ENCODE results near the gene PHF2.

Gene PHF2

DNA sequence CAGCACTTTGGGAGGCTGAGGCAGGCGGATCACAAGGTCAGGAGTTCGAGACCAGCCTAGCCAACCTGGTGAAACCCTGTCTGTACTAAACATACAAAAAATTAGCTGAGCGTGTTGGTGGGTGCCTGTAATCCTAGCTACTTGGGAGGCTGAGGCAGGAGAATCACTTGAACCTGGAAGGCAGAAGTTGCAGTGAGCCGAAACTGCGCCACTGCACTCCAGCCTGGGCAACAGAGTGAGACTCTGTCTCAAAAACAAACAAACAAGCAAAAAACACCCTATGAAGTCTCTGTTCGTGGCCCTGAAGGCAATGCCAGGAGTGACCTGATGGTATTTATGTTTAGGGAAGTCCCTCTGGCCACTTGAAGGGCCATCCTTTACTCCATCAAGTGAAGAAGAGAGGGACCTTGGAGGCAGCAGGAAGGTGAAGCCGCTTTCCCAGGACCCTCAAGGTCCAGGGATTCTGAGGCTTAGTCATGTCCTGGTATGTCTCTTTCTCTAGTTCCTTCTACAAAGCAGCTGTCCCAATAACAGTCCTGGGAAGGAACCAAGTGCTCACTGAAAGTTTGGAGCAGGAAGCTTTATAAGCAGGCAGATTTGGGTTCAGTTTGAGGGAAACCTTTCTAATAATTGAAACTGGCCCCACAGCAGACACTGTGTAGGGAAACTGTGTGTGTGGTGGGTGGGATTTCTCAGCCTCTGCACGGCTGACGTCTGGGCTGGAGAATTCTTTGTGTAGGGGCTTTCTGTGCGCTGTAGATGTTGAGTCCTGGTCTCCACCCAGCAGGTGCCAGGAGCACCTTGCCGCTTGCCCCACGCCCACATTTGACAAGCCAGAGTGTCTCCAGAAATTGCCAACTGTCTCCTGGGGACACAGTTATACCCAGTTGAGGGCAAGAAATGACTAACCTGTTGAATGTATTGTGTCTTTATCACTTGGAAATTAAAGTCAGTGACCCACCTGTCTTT lies 12.5 kb downstream of the PHF2 start:
- Mint-ChIP-seq H3K27me3 (no peaks in the 10 kb centered on the region), H3K4me1 (ENCODE audit: low read depth) (peaks cover 55% of the 10 kb centered on the region), H3K36me3 (peaks cover 8% of the 10 kb centered on the region), H3K9me3 (ENCODE audit: low read depth) (no peaks in the 10 kb centered on the region), H3K27ac (peak overlapping the region; percentile 22), H3K4me3 (no peak overlapping the region)

DNA sequence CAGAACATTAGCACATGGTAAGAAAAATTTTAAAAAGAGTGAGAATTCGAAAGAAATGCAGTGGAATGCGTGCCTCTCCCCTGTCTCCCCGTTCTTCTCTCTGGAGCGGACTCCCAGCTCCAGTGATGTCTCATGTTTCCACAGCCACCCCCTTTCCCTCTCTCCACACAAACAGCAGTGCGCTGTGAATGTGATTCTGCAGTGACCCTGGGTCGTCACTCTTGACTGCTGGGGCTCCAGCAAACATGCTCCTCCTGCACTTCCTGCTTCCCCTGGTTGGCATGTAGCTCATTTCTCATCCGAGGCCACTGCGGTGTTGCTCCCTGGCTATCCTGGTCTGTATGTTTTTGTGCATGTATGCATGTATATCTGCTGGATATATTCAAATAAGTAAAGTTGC lies 13.3 kb downstream of the PHF2 start:
- peak overlapping the region; percentile 22 for H3K27ac Mint-ChIP-seq
- peaks cover 3% of the 10 kb centered on the region for H3K36me3 Mint-ChIP-seq
- H3K4me1 Mint-ChIP-seq (ENCODE audit: low read depth), result peaks cover 50% of the 10 kb centered on the region
- no peak overlapping the region for H3K4me3 Mint-ChIP-seq
- H3K9me3 Mint-ChIP-seq (ENCODE audit: low read depth), result no peaks in the 10 kb centered on the region
- no peaks in the 10 kb centered on the region for H3K27me3 Mint-ChIP-seq

DNA sequence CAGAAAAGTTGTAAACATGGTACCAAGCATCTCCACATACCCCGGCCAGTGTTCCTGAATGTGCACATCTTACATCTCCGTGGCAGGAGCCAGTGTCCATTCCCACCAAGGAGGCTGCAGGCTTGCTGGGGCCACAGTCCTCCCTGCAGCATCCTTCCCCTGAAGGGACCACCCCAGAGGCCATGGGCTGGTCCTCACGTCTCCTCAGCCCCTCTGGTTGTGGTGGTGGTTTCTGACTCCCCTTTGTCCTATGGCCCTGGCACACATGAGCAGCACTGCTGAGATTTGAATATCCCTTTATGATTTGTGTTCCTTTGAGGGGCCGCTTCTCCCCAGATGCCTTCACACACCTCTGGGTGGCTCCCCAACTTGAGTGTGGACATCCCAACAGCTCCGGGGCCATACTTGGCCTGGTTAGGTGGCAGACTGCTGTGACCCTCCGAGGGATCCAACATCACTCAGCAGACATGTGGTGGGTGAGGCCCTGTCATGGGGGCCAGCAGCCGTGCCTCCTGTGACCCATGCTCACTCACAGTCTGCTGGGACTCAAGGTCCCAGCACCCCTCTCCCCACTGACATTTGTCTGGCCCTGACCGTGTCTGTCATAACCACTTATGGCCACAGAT lies 14.3 kb downstream of the PHF2 start:
- Mint-ChIP-seq H3K27me3 (no peaks in the 10 kb centered on the region), H3K27ac (peak overlapping the region; percentile 51), H3K9me3 (ENCODE audit: low read depth) (no peaks in the 10 kb centered on the region), H3K4me1 (ENCODE audit: low read depth) (peaks cover 49% of the 10 kb centered on the region), H3K4me3 (no peak overlapping the region), H3K36me3 (no peaks in the 10 kb centered on the region)

DNA sequence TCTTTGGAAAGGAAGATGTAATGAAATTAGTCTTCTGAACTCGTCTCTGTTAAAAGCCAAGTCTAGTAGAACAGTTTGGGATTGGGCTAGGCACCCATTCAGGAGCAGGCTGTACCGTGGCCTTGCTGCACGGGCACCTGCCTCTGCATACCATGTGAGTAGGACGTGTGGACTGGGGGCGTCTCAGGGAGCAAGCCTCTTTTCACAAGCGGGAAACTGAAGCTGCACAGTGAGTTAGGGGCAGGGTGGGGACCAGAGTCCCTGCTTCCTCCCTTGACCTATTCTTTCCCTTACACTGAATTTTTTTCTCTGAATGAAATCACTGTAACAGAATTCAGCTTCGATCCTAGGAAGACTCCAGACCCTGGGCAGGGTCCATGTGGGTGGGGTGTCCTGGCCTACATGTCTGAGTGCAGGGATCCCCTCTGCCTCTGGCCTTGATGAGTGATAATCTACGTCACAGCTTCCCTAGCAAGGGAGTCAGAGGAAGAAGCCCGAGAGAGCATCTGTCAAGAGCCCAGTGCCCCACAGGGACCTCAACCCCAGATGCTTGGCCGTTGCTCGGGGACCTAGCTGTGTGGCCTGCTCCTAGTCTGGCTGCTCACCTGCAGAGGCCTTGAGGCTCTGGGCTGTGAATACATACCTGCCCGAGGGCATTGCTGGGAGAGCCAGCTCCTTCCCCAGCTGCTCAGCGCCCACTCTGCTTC lies 15.1 kb downstream of the PHF2 start:
- Mint-ChIP-seq H3K4me3 (no peak overlapping the region), H3K27ac (peak overlapping the region; percentile 58), H3K4me1 (ENCODE audit: low read depth) (peaks cover 55% of the 10 kb centered on the region), H3K9me3 (ENCODE audit: low read depth) (no peaks in the 10 kb centered on the region), H3K36me3 (no peaks in the 10 kb centered on the region), H3K27me3 (no peaks in the 10 kb centered on the region)

DNA sequence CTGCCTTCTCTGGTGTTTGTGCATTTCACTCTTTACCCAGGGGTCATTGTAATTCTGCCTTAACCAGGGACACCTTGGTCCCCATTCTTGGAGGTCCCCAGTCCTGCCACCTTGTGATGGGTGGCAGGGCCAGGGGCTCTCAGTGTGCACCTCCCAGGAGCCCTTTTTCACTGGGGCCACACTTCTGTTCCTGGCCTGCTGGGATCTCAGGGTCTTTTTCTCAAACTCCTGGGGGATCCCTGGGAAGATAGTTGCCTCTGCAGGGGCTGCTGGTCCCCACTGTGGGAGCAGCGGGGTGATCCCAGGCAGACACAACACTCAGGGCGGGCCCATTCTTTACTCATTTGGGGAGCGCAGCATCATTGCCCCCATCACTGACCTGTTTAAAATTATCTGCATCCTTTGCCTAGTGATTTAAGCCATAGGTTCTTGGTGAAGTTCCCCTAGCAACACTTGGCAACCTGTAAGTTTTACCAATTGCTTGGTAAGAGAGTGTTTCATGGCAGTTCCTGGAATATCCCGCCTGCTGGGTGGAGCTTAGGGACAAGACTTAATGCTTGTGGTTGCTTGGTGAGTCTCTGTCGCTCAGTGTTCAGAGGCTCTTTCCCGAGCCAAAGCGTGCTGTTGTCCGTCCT lies 15.7 kb downstream of the PHF2 start:
- peaks cover 49% of the 10 kb centered on the region for H3K4me1 Mint-ChIP-seq (ENCODE audit: low read depth)

DNA sequence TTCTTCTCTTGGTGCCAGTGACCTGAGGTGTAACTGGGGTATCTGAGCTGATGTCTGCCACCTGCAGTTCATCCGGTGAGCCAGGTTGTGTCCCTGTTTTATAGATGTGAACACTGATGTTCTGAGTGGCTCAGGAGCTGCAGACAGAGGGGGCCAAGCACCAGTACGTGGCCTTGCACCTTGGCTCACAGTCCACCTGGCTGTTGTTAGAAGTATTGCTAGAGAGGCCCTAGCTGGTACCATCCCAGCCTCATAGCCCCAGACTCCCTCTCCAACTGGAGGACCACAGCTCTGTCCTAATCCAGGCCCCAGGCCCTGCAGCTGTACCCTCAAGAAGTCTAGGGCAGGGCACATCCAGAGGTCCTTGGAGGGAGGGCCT lies 16.2 kb downstream of the PHF2 start:
- no peak overlapping the region for H3K4me3 Mint-ChIP-seq
- H3K27ac Mint-ChIP-seq, result no peak overlapping the region
- peaks cover 53% of the 10 kb centered on the region for H3K4me1 Mint-ChIP-seq (ENCODE audit: low read depth)
- H3K27me3 Mint-ChIP-seq, result no peaks in the 10 kb centered on the region
- H3K36me3 Mint-ChIP-seq, result no peaks in the 10 kb centered on the region
- no peaks in the 10 kb centered on the region for H3K9me3 Mint-ChIP-seq (ENCODE audit: low read depth)

More for the DNA sequence above, 15.7 kb downstream of the PHF2 start:
- Mint-ChIP-seq H3K36me3 (no peaks in the 10 kb centered on the region), H3K9me3 (ENCODE audit: low read depth) (no peaks in the 10 kb centered on the region), H3K27me3 (no peaks in the 10 kb centered on the region), H3K4me3 (no peak overlapping the region), H3K27ac (peak overlapping the region; percentile 58)

DNA sequence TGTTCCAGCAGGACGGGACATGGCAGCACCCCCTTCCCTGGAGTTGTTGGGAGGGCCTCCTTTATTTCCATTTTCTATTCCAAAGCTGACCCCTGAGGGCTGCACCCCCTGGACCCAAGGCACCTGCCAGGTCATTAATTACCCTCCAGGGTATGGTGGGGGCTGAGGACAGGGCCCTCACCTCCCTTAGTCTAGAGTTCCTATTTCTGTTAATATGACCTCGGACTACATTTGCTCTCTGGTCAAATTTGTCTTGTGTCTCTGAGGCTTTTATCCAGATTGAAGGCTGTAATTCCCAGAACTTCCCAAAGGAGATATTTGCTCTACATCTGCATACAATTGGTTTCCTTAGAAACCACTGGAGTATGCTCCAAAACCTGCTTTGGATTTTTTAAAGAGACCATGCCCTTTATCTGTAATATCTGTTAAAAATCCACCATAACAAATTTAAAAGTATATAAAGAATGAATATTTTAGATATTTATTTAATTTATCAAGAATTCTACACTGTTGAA lies 16.8 kb downstream of the PHF2 start:
- Mint-ChIP-seq H3K27ac (no peak overlapping the region), H3K9me3 (ENCODE audit: low read depth) (no peaks in the 10 kb centered on the region), H3K4me3 (no peak overlapping the region), H3K4me1 (ENCODE audit: low read depth) (peaks cover 56% of the 10 kb centered on the region), H3K27me3 (no peaks in the 10 kb centered on the region), H3K36me3 (no peaks in the 10 kb centered on the region)

DNA sequence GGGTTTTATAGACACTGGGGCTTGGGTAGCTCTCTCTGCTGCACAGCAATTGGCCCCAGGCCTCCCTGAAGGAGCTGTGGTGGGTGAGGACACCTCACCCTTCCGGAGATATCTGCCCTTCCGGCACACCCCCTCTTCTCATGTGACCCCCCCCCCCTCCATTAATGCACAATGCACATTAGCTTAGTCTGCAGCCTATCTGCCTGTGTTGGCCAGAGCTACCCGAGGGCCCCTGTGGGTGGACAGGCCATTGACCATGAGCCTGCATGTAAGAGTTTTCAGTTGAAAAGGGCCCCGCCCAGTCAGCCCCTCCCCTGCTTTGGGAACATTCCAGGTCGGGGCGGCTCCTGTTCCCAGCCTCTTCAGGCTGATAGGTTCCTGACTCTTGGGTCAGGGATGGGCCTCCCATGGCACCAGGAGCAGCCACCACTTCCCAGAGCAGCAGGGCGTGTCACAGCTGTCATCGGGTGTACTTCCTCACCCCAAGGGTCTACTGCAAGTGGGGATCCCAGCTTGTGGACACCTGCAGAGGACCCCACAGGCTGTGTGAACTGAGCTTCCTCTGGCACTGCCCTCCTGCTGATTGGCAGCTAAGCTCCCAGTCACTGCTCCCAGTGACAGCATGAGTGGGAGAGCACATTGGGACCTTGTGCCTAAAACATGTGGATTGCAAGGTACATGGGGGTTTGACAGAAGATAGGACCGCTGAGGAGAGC lies 17.8 kb downstream of the PHF2 start:
- peaks cover 58% of the 10 kb centered on the region for H3K4me1 Mint-ChIP-seq (ENCODE audit: low read depth)
- H3K27me3 Mint-ChIP-seq, result no peaks in the 10 kb centered on the region
- no peaks in the 10 kb centered on the region for H3K9me3 Mint-ChIP-seq (ENCODE audit: low read depth)
- no peaks in the 10 kb centered on the region for H3K36me3 Mint-ChIP-seq
- no peak overlapping the region for H3K4me3 Mint-ChIP-seq
- H3K27ac Mint-ChIP-seq, result no peak overlapping the region

DNA sequence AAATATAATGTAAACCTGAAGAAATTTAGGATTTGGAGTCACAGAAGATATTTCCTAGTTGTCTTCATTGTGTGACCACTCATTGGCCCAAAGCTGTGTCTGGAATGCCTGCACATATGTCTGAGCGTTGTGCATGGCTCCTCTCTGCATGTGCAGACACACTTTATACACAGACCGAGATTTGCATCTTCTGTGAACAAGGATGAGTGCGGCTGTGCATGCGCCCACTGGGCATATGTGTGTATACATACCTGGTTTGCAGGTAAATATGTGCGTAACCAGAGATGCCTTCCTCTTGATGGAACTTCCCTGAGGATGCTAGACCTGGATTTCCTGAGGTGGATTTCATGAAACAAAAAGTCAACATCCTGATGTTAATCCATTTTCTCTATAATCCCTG lies 19.1 kb downstream of the PHF2 start:
- no peaks in the 10 kb centered on the region for H3K36me3 Mint-ChIP-seq
- H3K27ac Mint-ChIP-seq, result no peak overlapping the region
- H3K27me3 Mint-ChIP-seq, result no peaks in the 10 kb centered on the region
- H3K4me1 Mint-ChIP-seq (ENCODE audit: low read depth), result peaks cover 59% of the 10 kb centered on the region
- no peak overlapping the region for H3K4me3 Mint-ChIP-seq
- H3K9me3 Mint-ChIP-seq (ENCODE audit: low read depth), result no peaks in the 10 kb centered on the region

DNA sequence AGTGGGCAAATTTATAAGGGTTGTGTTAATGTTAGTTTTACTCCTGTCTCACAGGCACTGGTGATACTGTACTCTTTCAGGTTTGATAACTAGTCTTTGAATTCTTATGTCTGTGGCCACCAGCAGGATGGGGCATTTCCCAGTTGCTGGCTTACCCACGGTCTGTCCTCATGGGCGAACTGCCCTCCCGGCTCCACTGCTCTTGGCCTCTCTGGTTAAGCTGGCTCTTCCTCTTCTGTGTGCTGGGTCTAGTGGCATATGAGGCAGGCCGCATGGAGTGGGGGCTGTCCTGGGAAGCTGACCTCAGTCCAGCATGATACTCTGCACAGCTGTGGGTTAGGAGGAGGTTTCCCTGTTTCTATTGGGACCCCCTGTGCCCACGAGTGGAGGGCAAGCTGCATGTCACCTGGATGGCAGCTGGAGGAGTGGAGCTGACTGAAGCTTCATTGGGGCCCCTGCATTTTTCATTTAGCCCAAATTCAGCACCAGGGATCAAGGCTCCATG lies 19.5 kb downstream of the PHF2 start:
- Mint-ChIP-seq H3K9me3 (ENCODE audit: low read depth) (no peaks in the 10 kb centered on the region), H3K4me1 (ENCODE audit: low read depth) (peaks cover 59% of the 10 kb centered on the region), H3K27me3 (no peaks in the 10 kb centered on the region), H3K4me3 (no peak overlapping the region), H3K27ac (no peak overlapping the region), H3K36me3 (no peaks in the 10 kb centered on the region)

DNA sequence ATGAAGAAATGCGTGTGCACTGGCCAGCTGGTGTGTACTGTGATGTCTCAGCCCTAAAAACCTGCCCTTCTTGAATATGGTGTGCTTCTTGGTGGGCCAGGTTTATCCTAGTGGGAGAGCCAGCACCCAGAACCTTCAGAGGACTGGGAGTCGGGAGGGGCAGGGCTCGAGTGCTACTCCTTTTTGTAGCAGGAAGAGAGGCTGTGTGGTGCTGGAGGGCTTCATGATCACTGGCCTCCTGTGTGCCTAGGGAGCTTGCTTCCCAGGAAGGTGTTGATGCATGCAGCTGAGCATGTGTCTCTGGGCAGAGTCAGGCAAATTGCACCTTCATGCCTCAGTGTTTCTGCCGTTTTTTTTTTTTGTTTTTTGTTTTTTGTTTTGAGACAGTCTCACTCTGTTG lies 20.0 kb downstream of the PHF2 start:
- Mint-ChIP-seq H3K4me1 (ENCODE audit: low read depth) (peaks cover 60% of the 10 kb centered on the region), H3K27me3 (no peaks in the 10 kb centered on the region), H3K9me3 (ENCODE audit: low read depth) (no peaks in the 10 kb centered on the region), H3K4me3 (no peak overlapping the region), H3K27ac (no peak overlapping the region), H3K36me3 (no peaks in the 10 kb centered on the region)

DNA sequence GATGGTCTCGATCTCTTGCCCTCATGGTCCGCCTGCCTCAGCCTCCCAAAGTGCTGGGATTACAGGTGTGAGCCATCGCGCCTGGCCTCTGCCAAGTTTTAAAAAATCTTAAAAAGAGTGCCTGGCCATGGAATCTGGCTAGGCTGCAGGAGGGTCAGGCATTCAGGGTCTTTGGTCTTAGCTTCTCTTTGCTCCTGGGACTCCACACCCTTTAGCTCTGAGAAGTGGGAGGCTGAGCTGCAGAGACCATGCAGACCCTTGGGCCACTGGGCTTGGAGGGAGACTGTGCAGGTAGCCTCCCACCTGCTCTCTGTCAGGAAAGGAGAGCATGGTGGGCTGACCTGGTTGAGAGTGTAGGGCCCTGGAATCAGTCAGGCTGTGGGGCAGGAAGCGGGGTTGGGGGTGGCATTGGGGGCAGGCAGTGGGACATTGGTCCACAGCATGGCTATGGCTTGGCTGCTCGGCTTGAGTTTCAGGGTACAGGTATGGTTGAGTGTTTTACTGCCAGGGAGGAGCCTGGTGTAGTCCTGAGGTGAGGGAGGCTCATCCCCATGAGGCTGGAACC lies 20.8 kb downstream of the PHF2 start:
- no peaks in the 10 kb centered on the region for H3K9me3 Mint-ChIP-seq (ENCODE audit: low read depth)
- H3K4me1 Mint-ChIP-seq (ENCODE audit: low read depth), result peaks cover 64% of the 10 kb centered on the region
- H3K27ac Mint-ChIP-seq, result no peak overlapping the region
- no peak overlapping the region for H3K4me3 Mint-ChIP-seq
- no peaks in the 10 kb centered on the region for H3K27me3 Mint-ChIP-seq
- H3K36me3 Mint-ChIP-seq, result no peaks in the 10 kb centered on the region

DNA sequence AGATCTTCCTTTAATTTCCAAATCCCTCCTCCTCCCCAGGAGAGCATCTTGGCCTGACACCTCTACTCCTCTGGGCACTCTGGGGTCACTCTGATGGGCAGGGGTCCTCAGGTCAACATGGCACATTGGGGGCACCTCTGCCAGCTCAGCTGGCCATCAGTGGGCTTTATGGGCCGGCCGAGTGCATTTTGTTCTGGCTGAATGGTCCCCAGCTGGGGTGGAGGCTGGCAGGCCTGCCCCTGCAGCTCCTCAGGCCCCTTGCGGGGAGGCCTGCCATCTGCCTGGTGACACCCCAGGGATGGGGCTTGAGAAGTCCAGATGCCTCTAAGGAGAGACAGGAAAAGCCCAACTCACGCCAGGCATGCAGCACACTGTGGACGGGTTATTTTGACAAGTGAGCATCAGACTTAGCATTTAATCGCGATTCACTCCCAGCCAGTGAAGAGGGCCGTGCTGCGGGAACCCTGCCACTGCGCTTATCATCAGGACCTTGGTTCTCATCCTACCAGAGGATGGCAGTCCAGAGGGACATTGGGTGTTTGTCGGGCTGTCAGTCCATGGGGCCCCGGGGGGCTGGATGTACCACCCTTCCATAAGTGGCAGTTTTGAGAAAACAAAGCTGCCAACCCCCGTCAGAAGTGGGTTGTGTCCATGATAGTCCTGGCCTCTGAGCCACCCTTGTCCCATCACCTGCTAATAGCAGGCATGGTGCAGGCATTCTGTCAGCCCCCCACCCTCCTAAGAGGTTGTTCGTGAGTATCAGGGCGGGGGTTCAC lies 21.7 kb downstream of the PHF2 start:
- H3K9me3 Mint-ChIP-seq (ENCODE audit: low read depth), result no peaks in the 10 kb centered on the region
- H3K27ac Mint-ChIP-seq, result no peak overlapping the region
- no peaks in the 10 kb centered on the region for H3K27me3 Mint-ChIP-seq
- peaks cover 60% of the 10 kb centered on the region for H3K4me1 Mint-ChIP-seq (ENCODE audit: low read depth)
- H3K36me3 Mint-ChIP-seq, result no peaks in the 10 kb centered on the region
- H3K4me3 Mint-ChIP-seq, result peak overlapping the region; percentile 62
